Neural progenitor cell (in vitro differentiated cells): ENCODE results near the gene LEMD2. TPM values are rescaled to one million over a fixed set of nuclear protein-coding genes. Genes with fewer than 3 reads are reported as not detected.
A peak's percentile ranks its signal among the peaks of the same experiment; 100 is the strongest.

Experiments
- DNase-seq: peaks from one replicate; pipeline ENCODE4 v3.0.0-alpha.2; 2016; ENCODE audit warnings: low spot score
- H2AFZ ChIP-seq: fragments of 200-600 bp; sonication (generic); replicated peaks from 2 replicates; pipeline ENCODE4 v1.6.1; 2016; ENCODE audit warnings: antibody characterized with exemption
- H3F3A ChIP-seq: fragments of 200-600 bp; sonication (generic); 2 replicates; pipeline ENCODE4 v1.6.1; 2016; ENCODE audit warnings: antibody characterized with exemption, low read depth
- H3K27ac ChIP-seq: fragments of 200-600 bp; sonication (generic); 2 replicates; pipeline ENCODE4 v1.5.1; 2016; ENCODE audit warnings: mild to moderate bottlenecking
- H3K27me3 ChIP-seq: fragments of 200-600 bp; sonication (generic); 2 replicates; pipeline ENCODE4 v1.6.1; 2016; ENCODE audit warnings: mild to moderate bottlenecking, moderate library complexity
- H3K36me3 ChIP-seq: fragments of 200-600 bp; sonication (generic); 2 replicates; pipeline ENCODE4 v1.5.1; 2016
- H3K4me1 ChIP-seq: fragments of 200-600 bp; sonication (generic); 2 replicates; pipeline ENCODE4 v1.6.1; 2016; ENCODE audit warnings: mixed run types
- H3K4me2 ChIP-seq: fragments of 200-600 bp; sonication (generic); 2 replicates; pipeline ENCODE4 v1.6.1; 2016
- H3K4me3 ChIP-seq: fragments of 200-600 bp; sonication (generic); 2 replicates; pipeline ENCODE4 v1.5.1; 2016
- H3K79me2 ChIP-seq: fragments of 200-600 bp; sonication (generic); 2 replicates; pipeline ENCODE4 v1.6.1; 2016; ENCODE audit warnings: low read depth
- H3K9ac ChIP-seq: fragments of 200-600 bp; sonication (generic); 2 replicates; pipeline ENCODE4 v1.6.1; 2016
- H3K9me3 ChIP-seq: fragments of 200-600 bp; sonication (generic); 2 replicates; pipeline ENCODE4 v1.5.1; 2016; ENCODE audit warnings: low read depth
- H4K20me1 ChIP-seq: fragments of 200-600 bp; sonication (generic); 2 replicates; pipeline ENCODE4 v1.6.1; 2016; ENCODE audit warnings: low read depth
- H3K27ac Mint-ChIP-seq: 3 replicates; pipeline ENCODE4 v1.8.0; 2021; ENCODE audit warnings: mixed read lengths
- H3K27me3 Mint-ChIP-seq: 2 replicates; pipeline ENCODE4 v1.8.0; 2022; ENCODE audit warnings: low read depth, mild to moderate bottlenecking, inconsistent platforms, moderate library complexity, mixed read lengths; ENCODE audit not compliant: insufficient read depth
- H3K36me3 Mint-ChIP-seq: 3 replicates; pipeline ENCODE4 v1.8.0; 2021; ENCODE audit warnings: mixed read lengths
- H3K4me1 Mint-ChIP-seq: 3 replicates; pipeline ENCODE4 v1.8.0; 2021; ENCODE audit warnings: mixed read lengths
- H3K4me3 Mint-ChIP-seq: 3 replicates; pipeline ENCODE4 v1.8.0; 2021; ENCODE audit warnings: mild to moderate bottlenecking, moderate library complexity, mixed read lengths
- H3K9me3 Mint-ChIP-seq: 3 replicates; pipeline ENCODE4 v1.8.0; 2020; ENCODE audit warnings: mixed read lengths
- CTCF ChIP-seq: fragments of 200-600 bp; sonication (generic); IDR thresholded peaks from 2 replicates; pipeline ENCODE4 v1.5.1; 2017; ENCODE audit warnings: antibody characterized with exemption, mild to moderate bottlenecking
- EZH2 ChIP-seq: fragments of 200-600 bp; sonication (generic); IDR thresholded peaks from 2 replicates; pipeline ENCODE4 v1.6.1; 2017; ENCODE audit warnings: antibody characterized with exemption, mild to moderate bottlenecking, moderate library complexity
- EZH2phosphoT487 ChIP-seq: fragments of 200-600 bp; sonication (generic); IDR thresholded peaks from 2 replicates; pipeline ENCODE4 v1.6.1; 2017; ENCODE audit warnings: antibody characterized with exemption
- total RNA-seq: library from RNA; depleted of rRNA; stranded (reverse); fragments of >200 nt; gene quantifications from 2 replicates; pipeline ENCODE4 v1.2.3, GENCODE V29; 2015; ENCODE audit warnings: low replicate concordance

The LEMD2 gene
- total RNA-seq, 1 donor from 2014 or later = 31.8 TPM

GRCh38 chr6:33756211-33756954, 32.5 kb downstream of the LEMD2 start:
- no peak overlapping the region for H3K27ac Mint-ChIP-seq

DNA sequence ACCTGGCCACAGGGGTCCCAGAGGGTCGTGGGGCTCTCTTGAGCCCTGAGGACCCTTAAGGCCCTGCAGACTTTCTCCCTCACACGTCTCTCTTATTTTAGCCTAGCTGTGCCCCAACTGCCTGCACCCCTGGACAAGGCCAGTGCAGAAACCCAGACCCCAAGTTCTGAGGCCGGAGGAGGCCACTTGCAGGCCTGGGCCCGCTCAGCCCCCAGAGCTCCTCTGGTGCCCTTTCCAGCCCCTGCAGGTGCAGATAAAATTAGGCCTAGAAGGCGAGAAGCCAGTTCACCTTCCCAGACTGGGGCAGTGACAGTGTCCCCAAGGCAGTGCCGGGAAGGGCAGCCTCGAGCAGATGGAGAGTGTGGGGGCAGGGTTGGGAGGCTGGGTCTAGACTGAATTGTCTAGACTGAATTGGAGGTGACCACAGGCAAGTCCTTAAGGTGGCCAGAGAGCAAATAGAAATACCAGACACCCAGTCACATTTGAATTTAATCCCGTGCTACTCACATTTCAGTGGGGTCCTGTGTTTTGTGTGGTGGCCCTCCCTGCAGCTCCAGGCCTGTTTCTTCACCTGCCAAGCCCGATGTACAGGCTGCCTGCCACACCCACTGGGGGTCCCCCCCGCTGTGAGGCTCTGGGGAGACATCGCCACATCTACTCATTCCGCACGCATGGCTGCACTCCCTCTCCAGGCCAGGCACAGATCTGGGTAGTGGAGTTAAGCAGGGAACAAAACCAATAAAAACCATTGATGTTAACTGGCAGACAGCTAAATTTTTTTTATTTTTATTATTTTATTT, 33.7 kb downstream of the LEMD2 start:
- H3K27me3 Mint-ChIP-seq = peaks cover 22% of the 10 kb centered on the region
- Histone ChIP-seq H3F3A (peaks cover 14% of the 10 kb centered on the region), H3K79me2 (no peaks in the 10 kb centered on the region), H3K4me1 (peaks cover 37% of the 10 kb centered on the region), H3K9me3 (no peaks in the 10 kb centered on the region), H2AFZ (no peak overlapping the region), H3K4me3 (no peak overlapping the region), H3K4me2 (peak overlapping the region; percentile 50), H3K27ac (no peak overlapping the region), H3K9ac (no peak overlapping the region), H3K36me3 (no peaks in the 10 kb centered on the region), H3K27me3 (no peaks in the 10 kb centered on the region), H4K20me1 (no peaks in the 10 kb centered on the region)
- H3K4me3 Mint-ChIP-seq = no peak overlapping the region
- H3K27ac Mint-ChIP-seq = no peak overlapping the region
- peaks cover 35% of the 10 kb centered on the region for H3K4me1 Mint-ChIP-seq
- no peak for TF ChIP-seq EZH2
- no peak for TF ChIP-seq CTCF
- TF ChIP-seq EZH2phosphoT487 = no peak
- no peaks in the 10 kb centered on the region for H3K36me3 Mint-ChIP-seq
- peak; percentile 59 for DNase-seq
- H3K9me3 Mint-ChIP-seq = no peaks in the 10 kb centered on the region

More at GRCh38 chr6:33756211-33756954, 32.5 kb downstream of the LEMD2 start:
- H3K9ac ChIP-seq = no peak overlapping the region
- no peak for TF ChIP-seq EZH2phosphoT487
- TF ChIP-seq EZH2 = no peak
- no peak for TF ChIP-seq CTCF
- no peak overlapping the region for H3K27ac ChIP-seq
- no peaks in the 10 kb centered on the region for H4K20me1 ChIP-seq
- peaks cover 42% of the 10 kb centered on the region for H3K4me1 ChIP-seq
- Mint-ChIP-seq H3K9me3 (no peaks in the 10 kb centered on the region), H3K36me3 (no peaks in the 10 kb centered on the region), H3K27me3 (peaks cover 18% of the 10 kb centered on the region), H3K4me1 (peaks cover 38% of the 10 kb centered on the region), H3K4me3 (peak overlapping the region; percentile 9)
- no peak overlapping the region for H3K4me2 ChIP-seq
- H2AFZ ChIP-seq = no peak overlapping the region
- peaks cover 21% of the 10 kb centered on the region for H3F3A ChIP-seq
- no peaks in the 10 kb centered on the region for H3K36me3 ChIP-seq
- H3K9me3 ChIP-seq = no peaks in the 10 kb centered on the region
- no peaks in the 10 kb centered on the region for H3K27me3 ChIP-seq
- no peak overlapping the region for H3K4me3 ChIP-seq
- no peaks in the 10 kb centered on the region for H3K79me2 ChIP-seq
- DNase-seq = no peak

GRCh38 chr6:33754222-33754621, 34.7 kb downstream of the LEMD2 start:
- H3K27ac Mint-ChIP-seq = peak overlapping the region; percentile 54
- peak overlapping the region; percentile 6 for H3K4me2 ChIP-seq
- H3K9me3 Mint-ChIP-seq = no peaks in the 10 kb centered on the region
- H3K27me3 ChIP-seq = no peaks in the 10 kb centered on the region
- no peak for DNase-seq
- peaks cover 14% of the 10 kb centered on the region for H3F3A ChIP-seq
- H3K4me3 Mint-ChIP-seq = no peak overlapping the region
- no peaks in the 10 kb centered on the region for H3K36me3 Mint-ChIP-seq
- H3K27me3 Mint-ChIP-seq = peaks cover 18% of the 10 kb centered on the region
- no peaks in the 10 kb centered on the region for H4K20me1 ChIP-seq
- H3K9me3 ChIP-seq = no peaks in the 10 kb centered on the region
- peaks cover 42% of the 10 kb centered on the region for H3K4me1 Mint-ChIP-seq
- H3K27ac ChIP-seq = no peak overlapping the region
- no peak overlapping the region for H3K4me3 ChIP-seq
- no peak overlapping the region for H3K9ac ChIP-seq
- H3K79me2 ChIP-seq = no peaks in the 10 kb centered on the region
- peaks cover 44% of the 10 kb centered on the region for H3K4me1 ChIP-seq
- H3K36me3 ChIP-seq = no peaks in the 10 kb centered on the region
- H2AFZ ChIP-seq = no peak overlapping the region
- no peak for TF ChIP-seq EZH2
- TF ChIP-seq CTCF = no peak
- TF ChIP-seq EZH2phosphoT487 = no peak
